GM12878 (cell line): ENCODE measurements around the gene APOBEC2. TPM values are rescaled to one million over a fixed set of nuclear protein-coding genes. Genes with fewer than 3 reads are reported as not detected.

ENCODE experiments used
- ATAC-seq: fragments of 200-7000 bp; cut with Tn5 transposase; 3 replicates; pipeline ENCODE4 v1.9.1; 2020; ENCODE audit warnings: mild to moderate bottlenecking, moderate library complexity
- BruUV-seq: library from RNA; stranded (reverse); fragments of 400-500 nt; replicated peaks from 2 replicates; lab custom pipeline; 2021; lab: Mats Ljungman, UMichigan
- CTCF ChIA-PET: fragments of 300-600 bp; sonication (Branson Sonifier 250); formaldehyde crosslinking; extraction: SDS; loops from one replicate; lab custom pipeline; 2021; ENCODE audit warnings: inconsistent platforms; lab: Yijun Ruan, JAX
- POLR2A ChIA-PET: fragments of 350-600 bp; formaldehyde crosslinking; extraction: SDS; loops from one replicate; lab custom pipeline; 2021; ENCODE audit warnings: inconsistent platforms; lab: Charles Lee
- RAD21 ChIA-PET: fragments of 300-600 bp; sonication (Branson Sonifier 250); formaldehyde crosslinking; loops from one replicate; lab custom pipeline; 2023; ENCODE audit warnings: antibody characterized with exemption; ENCODE audit not compliant: unreplicated experiment; lab: Charles Lee
- SMC1A ChIA-PET: fragments of 300-600 bp; sonication (Branson Sonifier 250); formaldehyde crosslinking; loops from one replicate; lab custom pipeline; 2023; ENCODE audit not compliant: unreplicated experiment, uncharacterized antibody; lab: Charles Lee
- DNase-seq: peaks from one replicate; pipeline ENCODE4 v3.0.0-alpha.2; 2011; ENCODE audit warnings: low read depth, low spot score
- FAIRE-seq: peaks from 3 replicates; lab custom pipeline; 2011; peaks lifted over from hg19 to GRCh38; lab: Jason Lieb, UNC
- H2AFZ ChIP-seq: 2 replicates; pipeline ENCODE4 v1.6.0; 2011; ENCODE audit warnings: low read depth, low read length, control low read depth; ENCODE audit not compliant: control insufficient read depth
- H3K27ac ChIP-seq: 2 replicates; pipeline ENCODE4 v1.5.1; 2011; ENCODE audit warnings: control low read depth; ENCODE audit not compliant: control insufficient read depth, insufficient read depth
- H3K27me3 ChIP-seq, 2 experiments: replicated peaks in 1 of 2; 2 replicates each; pipeline versions ENCODE4 v1.6.0 to v1.6.1; 2011; ENCODE audit warnings: low read length in 1 of 2; ENCODE audit not compliant: control insufficient read depth in 2 of 2, insufficient read depth in 2 of 2
- H3K36me3 ChIP-seq, 2 experiments: 2 replicates each; pipeline ENCODE4 v1.5.1; 2011; ENCODE audit warnings: low read length in 1 of 2; ENCODE audit not compliant: control insufficient read depth in 2 of 2, insufficient read depth in 2 of 2
- H3K4me1 ChIP-seq: 2 replicates; pipeline ENCODE4 v1.6.1; 2011; ENCODE audit warnings: mild to moderate bottlenecking, low read length, moderate library complexity, mixed read lengths; ENCODE audit not compliant: control insufficient read depth, insufficient read depth
- H3K4me2 ChIP-seq: 2 replicates; pipeline ENCODE4 v1.6.0; 2011; ENCODE audit warnings: control low read depth; ENCODE audit not compliant: control insufficient read depth, insufficient read depth
- H3K4me3 ChIP-seq: fragments of 200-600 bp; sonication (generic); 2 replicates; pipeline ENCODE4 v1.5.1; 2016
- H3K79me2 ChIP-seq: 2 replicates; pipeline ENCODE4 v1.6.0; 2011; ENCODE audit warnings: low read length; ENCODE audit not compliant: control insufficient read depth, insufficient read depth
- H3K9ac ChIP-seq: 2 replicates; pipeline ENCODE4 v1.8.0; 2011; ENCODE audit warnings: low read length, control low read depth, mixed read lengths; ENCODE audit not compliant: control insufficient read depth, insufficient read depth
- H3K9me3 ChIP-seq: replicated peaks from 3 replicates; pipeline ENCODE4 v1.5.1; 2011; ENCODE audit warnings: mild to moderate bottlenecking, low read length; ENCODE audit not compliant: control insufficient read depth, insufficient read depth
- H4K20me1 ChIP-seq: 2 replicates; pipeline ENCODE4 v1.6.0; 2011; ENCODE audit not compliant: control insufficient read depth, insufficient read depth
- BACH1 ChIP-seq: fragments of 450-650 bp; IDR thresholded peaks from 2 replicates; pipeline ENCODE4 v1.6.1; 2017; ENCODE audit warnings: mild to moderate bottlenecking, borderline replicate concordance
- BCL3 ChIP-seq: IDR thresholded peaks from 2 replicates; pipeline ENCODE4 v1.6.1; 2011; ENCODE audit warnings: borderline replicate concordance, low read depth, mild to moderate bottlenecking, moderate library complexity, low read length; ENCODE audit not compliant: insufficient read depth, poor library complexity, severe bottlenecking
- BMI1 ChIP-seq: fragments of 450-650 bp; IDR thresholded peaks from 2 replicates; pipeline ENCODE4 v1.6.1; 2016; ENCODE audit warnings: mild to moderate bottlenecking, moderate library complexity, borderline replicate concordance
- CBFB ChIP-seq: IDR thresholded peaks from 2 replicates; pipeline ENCODE4 v1.6.1; 2016; ENCODE audit warnings: antibody characterized with exemption, low read depth
- HDAC6 ChIP-seq: fragments of 200-600 bp; sonication (generic); IDR thresholded peaks from one replicate; pipeline ENCODE4 v1.8.0; 2017; ENCODE audit warnings: antibody characterized with exemption; ENCODE audit not compliant: unreplicated experiment
- HDGF ChIP-seq: fragments of 450-650 bp; IDR thresholded peaks from 2 replicates; pipeline ENCODE4 v1.6.1; 2016; ENCODE audit warnings: antibody characterized with exemption
- IKZF2 ChIP-seq, 2 experiments: fragments of 450-650 bp; IDR thresholded peaks; 2 replicates each; pipeline ENCODE4 v1.6.1; 2017; ENCODE audit warnings: mild to moderate bottlenecking in 2 of 2, moderate library complexity in 2 of 2
- NFYA ChIP-seq: IDR thresholded peaks from 2 replicates; pipeline ENCODE4 v1.6.1; 2011; ENCODE audit warnings: low read depth, mild to moderate bottlenecking, low read length, improper control_type of control experiment, borderline replicate concordance
- POLR2A ChIP-seq: IDR thresholded peaks from 2 replicates; pipeline ENCODE4 v1.6.1; 2011; ENCODE audit warnings: low read depth, mild to moderate bottlenecking, low read length
- RAD51 ChIP-seq: fragments of 450-650 bp; IDR thresholded peaks from 2 replicates; pipeline ENCODE4 v1.6.1; 2016; ENCODE audit warnings: moderate library complexity, mild to moderate bottlenecking, inconsistent platforms
- RELA ChIP-seq: fragments of 450-650 bp; IDR thresholded peaks from 2 replicates; pipeline ENCODE4 v1.8.0; 2014; ENCODE audit warnings: borderline replicate concordance; ENCODE audit not compliant: partially characterized antibody
- RFX5 ChIP-seq: IDR thresholded peaks from 2 replicates; pipeline ENCODE4 v1.6.1; 2011; ENCODE audit warnings: low read depth, low read length, improper control_type of control experiment
- SUPT20H ChIP-seq: IDR thresholded peaks from 2 replicates; pipeline ENCODE4 v1.6.1; 2011; ENCODE audit warnings: low read depth, mild to moderate bottlenecking, low read length, moderate library complexity, borderline replicate concordance; ENCODE audit not compliant: control insufficient read depth
- SUZ12 ChIP-seq: fragments of 200-600 bp; sonication (generic); IDR thresholded peaks from one replicate; pipeline ENCODE4 v1.6.1; 2018; ENCODE audit warnings: antibody characterized with exemption, mild to moderate bottlenecking; ENCODE audit not compliant: unreplicated experiment
- YBX1 ChIP-seq: fragments of 450-650 bp; IDR thresholded peaks from 2 replicates; pipeline ENCODE4 v1.6.1; 2016; ENCODE audit warnings: antibody characterized with exemption
- ZNF274 ChIP-seq: IDR thresholded peaks from one replicate; pipeline ENCODE4 v1.8.0; 2011; ENCODE audit not compliant: insufficient read length, insufficient read depth
- WGBS: methylation state at CpG from one replicate; pipeline ENCODE4 v1.1.6; 2016; ENCODE audit warnings: low lambda C conversion rate; ENCODE audit not compliant: insufficient replicate concordance, insufficient coverage; ENCODE audit errors: missing lambda C conversion rate; 5-methylcytosine and 5-hydroxymethylcytosine counted together
- in situ Hi-C: fragments of 300-500 bp; cut with MboI; formaldehyde crosslinking; loops from 9 replicates; pipeline ENCODE4 v1.14.3; 2018; ENCODE audit warnings: mixed read lengths
- intact Hi-C: fragments of 100-400 bp; cut with micrococcal nuclease; formaldehyde crosslinking; loops from one replicate; pipeline ENCODE4 v1.14.2; 2022; ENCODE audit not compliant: unreplicated experiment
- polyA plus RNA-seq, 11 experiments: library from polyadenylated mRNA; depleted of rRNA in 4 of 11; unstranded in 6 of 11; stranded (reverse) in 5 of 11; fragments of >200 nt; fragmentation: Nextera tagmentation in 4 of 11; fragmentation: Illumina TruSeq in 1 of 11; extraction: Ambion mirVana in 4 of 11; extraction: Trizol in 1 of 11; gene quantifications; 1 replicate in 1 of 11; 2 replicates in 10 of 11; pipeline versions ENCODE4 v1.2.1 to v1.2.3, GENCODE V29; 2011 to 2016; ENCODE audit warnings: inconsistent platforms in 2 of 11, missing spikeins in 2 of 11, low read depth in 1 of 11
- total RNA-seq, 4 experiments: library from RNA; depleted of rRNA in 3 of 4; stranded (reverse); fragments of >200 nt in 3 of 4; fragmentation: Illumina TruSeq in 1 of 4; extraction: Trizol in 1 of 4; gene quantifications; 2 replicates each; pipeline versions ENCODE4 v1.2.1 to v1.2.3, GENCODE V29; 2013 to 2021
- TF ChIP-seq, protein P1 (sequence below): fragments of 450-650 bp; formaldehyde crosslinking; IDR thresholded peaks from 2 replicates; pipeline ENCODE4 v1.5.0; 2022; ENCODE audit warnings: mild to moderate bottlenecking, missing genetic modification characterization
- TF ChIP-seq, protein P2 (sequence below): IDR thresholded peaks from 2 replicates; pipeline ENCODE4 v1.6.1; 2011; ENCODE audit warnings: borderline replicate concordance, low read depth, mild to moderate bottlenecking, moderate library complexity, mixed read lengths, low read length; ENCODE audit not compliant: insufficient read depth; ENCODE audit errors: extremely low read length

The APOBEC2 gene
- total and polyA plus RNA-seq, 10 of the 15 experiments (the other 5 are each of a cell fraction or from before 2014, with no cell fraction given): 0.11 to 1.4 (median 0.87) TPM; not detected in 6

- no peaks in the 10 kb centered on the region for H3K9me3 ChIP-seq
- ChIA-PET CTCF (interaction anchor here (0.6 to 0.9 kb wide), 2 partner anchors 8 to 13 kb away, joined by 3 read pairs; no protein-coding TSS in a partner anchor), POLR2A (no interaction called here), SMC1A (no interaction called here), RAD21 (no interaction called here)
- H3K36me3 ChIP-seq: no peaks in the 10 kb centered on the region
- no peaks in the 10 kb centered on the region for H3K79me2 ChIP-seq
- TF ChIP-seq SUZ12 (no peak), HDGF (no peak), RFX5 (no peak), IKZF2 (IDR thresholded peaks at IDR 0.05) (no peak), BMI1 (no peak), HDAC6 (no peak), YBX1 (no peak), RELA (no peak), SUPT20H (no peak), BACH1 (no peak), ZNF274 (no peak), BCL3 (no peak), POLR2A (no peak), RAD51 (no peak), CBFB (no peak), NFYA (no peak)
- TF ChIP-seq, protein P1, sequence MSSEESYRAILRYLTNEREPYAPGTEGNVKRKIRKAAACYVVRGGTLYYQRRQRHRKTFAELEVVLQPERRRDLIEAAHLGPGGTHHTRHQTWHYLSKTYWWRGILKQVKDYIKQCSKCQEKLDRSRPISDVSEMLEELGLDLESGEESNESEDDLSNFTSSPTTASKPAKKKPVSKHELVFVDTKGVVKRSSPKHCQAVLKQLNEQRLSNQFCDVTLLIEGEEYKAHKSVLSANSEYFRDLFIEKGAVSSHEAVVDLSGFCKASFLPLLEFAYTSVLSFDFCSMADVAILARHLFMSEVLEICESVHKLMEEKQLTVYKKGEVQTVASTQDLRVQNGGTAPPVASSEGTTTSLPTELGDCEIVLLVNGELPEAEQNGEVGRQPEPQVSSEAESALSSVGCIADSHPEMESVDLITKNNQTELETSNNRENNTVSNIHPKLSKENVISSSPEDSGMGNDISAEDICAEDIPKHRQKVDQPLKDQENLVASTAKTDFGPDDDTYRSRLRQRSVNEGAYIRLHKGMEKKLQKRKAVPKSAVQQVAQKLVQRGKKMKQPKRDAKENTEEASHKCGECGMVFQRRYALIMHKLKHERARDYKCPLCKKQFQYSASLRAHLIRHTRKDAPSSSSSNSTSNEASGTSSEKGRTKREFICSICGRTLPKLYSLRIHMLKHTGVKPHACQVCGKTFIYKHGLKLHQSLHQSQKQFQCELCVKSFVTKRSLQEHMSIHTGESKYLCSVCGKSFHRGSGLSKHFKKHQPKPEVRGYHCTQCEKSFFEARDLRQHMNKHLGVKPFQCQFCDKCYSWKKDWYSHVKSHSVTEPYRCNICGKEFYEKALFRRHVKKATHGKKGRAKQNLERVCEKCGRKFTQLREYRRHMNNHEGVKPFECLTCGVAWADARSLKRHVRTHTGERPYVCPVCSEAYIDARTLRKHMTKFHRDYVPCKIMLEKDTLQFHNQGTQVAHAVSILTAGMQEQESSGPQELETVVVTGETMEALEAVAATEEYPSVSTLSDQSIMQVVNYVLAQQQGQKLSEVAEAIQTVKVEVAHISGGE (CRISPR knock-in tag): no peak
- TF ChIP-seq, protein P2, sequence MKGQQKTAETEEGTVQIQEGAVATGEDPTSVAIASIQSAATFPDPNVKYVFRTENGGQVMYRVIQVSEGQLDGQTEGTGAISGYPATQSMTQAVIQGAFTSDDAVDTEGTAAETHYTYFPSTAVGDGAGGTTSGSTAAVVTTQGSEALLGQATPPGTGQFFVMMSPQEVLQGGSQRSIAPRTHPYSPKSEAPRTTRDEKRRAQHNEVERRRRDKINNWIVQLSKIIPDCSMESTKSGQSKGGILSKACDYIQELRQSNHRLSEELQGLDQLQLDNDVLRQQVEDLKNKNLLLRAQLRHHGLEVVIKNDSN: no peak
- H3K27ac ChIP-seq: no peak within 1 kb of the TSS
- no peak within 1 kb of the TSS for H3K9ac ChIP-seq
- in situ Hi-C loops: no loop called here
- H3K4me3 ChIP-seq: no peak within 1 kb of the TSS
- BruUV-seq: no TSS peak
- no peak for FAIRE-seq
- no peak within 1 kb of the TSS for H2AFZ ChIP-seq
- intact Hi-C loops: no loop called here
- no peak within 1 kb of the TSS for H3K4me2 ChIP-seq
- no peaks in the 10 kb centered on the region for H3K4me1 ChIP-seq
- no peak for ATAC-seq
- whole genome bisulfite sequencing: 86% methylated on average over 10 of the region's 10 CpGs
- H3K27me3 ChIP-seq: no peaks in the 10 kb centered on the region
- DNase-seq: no peak
- H4K20me1 ChIP-seq: no peaks in the 10 kb centered on the region
Observed at GRCh38 chr6:41042226-41043055, 10.6 kb upstream of the APOBEC2 start, which contains the start of gene TSPO2. TSS of gene TSPO2 (plus strand) at chr6:41042467. CDS start at chr6:41042986, 519 bp downstream.
